CD4-positive, alpha-beta T cell (primary cell): ENCODE measurements around the gene KATNAL1. TPM values are rescaled to one million over a fixed set of nuclear protein-coding genes. Genes with fewer than 3 reads are reported as not detected.

Experiments
- ATAC-seq: fragments of 200-7000 bp; cut with Tn5 transposase; one replicate; pipeline ENCODE4 v1.10.0; 2022; ENCODE audit warnings: mild to moderate bottlenecking; ENCODE audit not compliant: poor library complexity
- CTCF ChIA-PET: fragments of 350-600 bp; sonication (Branson Sonifier 250); formaldehyde crosslinking; loops from one replicate; lab custom pipeline; 2021; ENCODE audit warnings: antibody characterized with exemption, inconsistent platforms; lab: Charles Lee
- POLR2A ChIA-PET: fragments of 350-600 bp; sonication (Branson Sonifier 250); formaldehyde crosslinking; loops from one replicate; lab custom pipeline; 2021; ENCODE audit warnings: antibody characterized with exemption, inconsistent platforms; lab: Charles Lee
- DNase-seq, 14 experiments: peaks; one replicate each; pipeline ENCODE4 v3.0.0-alpha.2; 2013 to 2020; ENCODE audit warnings: mixed read lengths in 2 of 14
- H3K27ac ChIP-seq, 2 donors: one replicate each; pipeline versions ENCODE4 v1.5.1 to v1.7.0; 2013; ENCODE audit warnings: low read length in 2 of 2, low read depth in 1 of 2, mild to moderate bottlenecking in 1 of 2
- H3K27me3 ChIP-seq, 2 experiments: 1 replicate in 1 of 2; 2 replicates in 1 of 2; pipeline versions ENCODE4 v1.6.1 to v1.7.0; 2013; ENCODE audit warnings: low read length in 2 of 2, control low read depth in 1 of 2, mild to moderate bottlenecking in 1 of 2, moderate library complexity in 1 of 2; ENCODE audit not compliant: insufficient read depth in 2 of 2, control insufficient read depth in 1 of 2
- H3K36me3 ChIP-seq: one replicate; pipeline ENCODE4 v1.6.1; 2013; ENCODE audit warnings: low read length, control low read depth; ENCODE audit not compliant: insufficient read depth
- H3K4me1 ChIP-seq: one replicate; pipeline ENCODE4 v1.6.1; 2013; ENCODE audit warnings: low read length, control low read depth; ENCODE audit not compliant: insufficient read depth
- H3K4me3 ChIP-seq: one replicate; pipeline ENCODE4 v1.5.1; 2013; ENCODE audit warnings: mild to moderate bottlenecking, low read length, moderate library complexity
- H3K9me3 ChIP-seq, 2 experiments: 1 replicate in 1 of 2; 2 replicates in 1 of 2; pipeline versions ENCODE4 v1.6.1 to v1.7.0; 2013; ENCODE audit warnings: low read length in 2 of 2, mild to moderate bottlenecking in 2 of 2, control low read depth in 1 of 2, moderate library complexity in 1 of 2; ENCODE audit not compliant: control insufficient read depth in 1 of 2, insufficient read depth in 1 of 2
- H3K27ac Mint-ChIP-seq: one replicate; pipeline ENCODE4 v1.8.0; 2020; ENCODE audit warnings: mixed read lengths
- H3K27me3 Mint-ChIP-seq: one replicate; pipeline ENCODE4 v1.8.0; 2021; ENCODE audit warnings: mixed read lengths
- H3K36me3 Mint-ChIP-seq: one replicate; pipeline ENCODE4 v1.8.0; 2021; ENCODE audit warnings: low read depth, mixed read lengths
- H3K4me1 Mint-ChIP-seq: one replicate; pipeline ENCODE4 v1.8.0; 2021; ENCODE audit warnings: low read depth, mixed read lengths
- H3K4me3 Mint-ChIP-seq: one replicate; pipeline ENCODE4 v1.8.0; 2020; ENCODE audit warnings: mild to moderate bottlenecking, mixed read lengths
- H3K9me3 Mint-ChIP-seq: one replicate; pipeline ENCODE4 v1.8.0; 2020; ENCODE audit warnings: mixed read lengths
- intact Hi-C, 2 experiments: fragments of 100-400 bp; cut with DNase I in 1 of 2; cut with micrococcal nuclease in 1 of 2; formaldehyde crosslinking; loops; one replicate each; pipeline versions ENCODE4 v1.15.1 to v1.9.0; 2023 to 2025; cut with DNase I, micrococcal nuclease
- total RNA-seq, 174 experiments: library from RNA in 2 of 174; stranded (reverse) in 2 of 174; gene quantifications; one replicate each; pipeline ENCODE4 v1.2.3 and lab custom pipeline; 2021 to 2026
- TF ChIP-seq, protein P1 (sequence below): fragments of 200-600 bp; IDR thresholded peaks from one replicate; pipeline ENCODE4 v1.8.0; 2022; ENCODE audit warnings: antibody characterized with exemption, mild to moderate bottlenecking

The KATNAL1 gene
- total RNA-seq, 2 experiments from 2014 or later, result 3.3 to 3.4 TPM

DNA sequence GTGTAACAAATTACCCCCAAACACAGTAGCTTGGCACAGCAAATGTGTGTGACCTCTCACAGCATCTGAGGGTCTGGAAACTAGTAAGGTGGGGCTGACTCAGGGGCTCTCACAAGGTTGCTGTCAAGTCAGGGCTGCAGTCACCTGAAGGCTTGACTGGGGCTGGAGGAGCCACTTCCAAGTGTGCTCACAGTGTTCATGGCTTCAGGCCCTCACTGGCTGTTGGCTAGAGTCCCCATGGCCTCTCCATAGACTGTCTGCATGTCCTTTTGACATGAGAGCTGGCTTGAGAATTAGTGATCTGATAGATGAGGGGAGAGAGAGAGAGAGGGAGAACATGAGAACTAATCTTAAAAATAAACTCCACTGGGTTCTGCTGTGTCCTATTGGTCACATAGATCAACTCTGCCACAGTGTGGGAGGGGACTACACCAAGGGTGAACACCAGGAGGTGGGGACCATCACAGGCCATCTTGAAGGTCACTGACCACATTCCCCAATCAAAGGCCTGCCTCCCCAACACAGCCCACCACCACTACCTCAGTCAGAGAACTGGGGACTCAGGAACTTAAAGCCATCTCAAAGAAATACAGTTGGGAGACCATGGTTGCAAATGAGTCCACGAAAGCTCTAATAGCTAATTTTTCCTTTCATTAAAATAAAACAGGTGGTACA is 38.2 kb upstream of the KATNAL1 start:
- Histone ChIP-seq H3K9me3 (no peaks in the 10 kb centered on the region), H3K27me3 (no peaks in the 10 kb centered on the region), H3K4me1 (peaks cover 38% of the 10 kb centered on the region), H3K27ac (no peak overlapping the region), H3K36me3 (peaks cover 13% of the 10 kb centered on the region), H3K4me3 (no peak overlapping the region)
- TF ChIP-seq, protein P1, sequence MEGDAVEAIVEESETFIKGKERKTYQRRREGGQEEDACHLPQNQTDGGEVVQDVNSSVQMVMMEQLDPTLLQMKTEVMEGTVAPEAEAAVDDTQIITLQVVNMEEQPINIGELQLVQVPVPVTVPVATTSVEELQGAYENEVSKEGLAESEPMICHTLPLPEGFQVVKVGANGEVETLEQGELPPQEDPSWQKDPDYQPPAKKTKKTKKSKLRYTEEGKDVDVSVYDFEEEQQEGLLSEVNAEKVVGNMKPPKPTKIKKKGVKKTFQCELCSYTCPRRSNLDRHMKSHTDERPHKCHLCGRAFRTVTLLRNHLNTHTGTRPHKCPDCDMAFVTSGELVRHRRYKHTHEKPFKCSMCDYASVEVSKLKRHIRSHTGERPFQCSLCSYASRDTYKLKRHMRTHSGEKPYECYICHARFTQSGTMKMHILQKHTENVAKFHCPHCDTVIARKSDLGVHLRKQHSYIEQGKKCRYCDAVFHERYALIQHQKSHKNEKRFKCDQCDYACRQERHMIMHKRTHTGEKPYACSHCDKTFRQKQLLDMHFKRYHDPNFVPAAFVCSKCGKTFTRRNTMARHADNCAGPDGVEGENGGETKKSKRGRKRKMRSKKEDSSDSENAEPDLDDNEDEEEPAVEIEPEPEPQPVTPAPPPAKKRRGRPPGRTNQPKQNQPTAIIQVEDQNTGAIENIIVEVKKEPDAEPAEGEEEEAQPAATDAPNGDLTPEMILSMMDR, result no peak
- H3K4me3 Mint-ChIP-seq, result peak overlapping the region; percentile 13
- peaks cover 55% of the 10 kb centered on the region for H3K4me1 Mint-ChIP-seq
- ChIA-PET POLR2A (interaction anchor here (0.6 to 2.6 kb wide), 13 partner anchors 9 to 272 kb away, joined by 3 to 22 read pairs (median 7); partner anchors contain the start of genes HMGB1, KATNAL1, UBE2L5 and USPL1), CTCF (no interaction called here)
- ATAC-seq, result no peak
- H3K9me3 Mint-ChIP-seq, result no peaks in the 10 kb centered on the region
- H3K27ac Mint-ChIP-seq, result no peak overlapping the region
- intact Hi-C loops, result loop anchor here in 1 of 2 experiments (5.0 kb wide), 1 partner anchor 213 kb away; no protein-coding TSS in a partner anchor
- DNase-seq, result no peak
- no peaks in the 10 kb centered on the region for H3K27me3 Mint-ChIP-seq
- no peaks in the 10 kb centered on the region for H3K36me3 Mint-ChIP-seq

GRCh38 chr13:30341815-30342570 is 34.6 kb upstream of the KATNAL1 start:
- POLR2A ChIA-PET, result no interaction called here
- Mint-ChIP-seq H3K27me3 (no peaks in the 10 kb centered on the region), H3K4me1 (peaks cover 51% of the 10 kb centered on the region), H3K27ac (no peak overlapping the region), H3K36me3 (no peaks in the 10 kb centered on the region), H3K9me3 (no peaks in the 10 kb centered on the region), H3K4me3 (no peak overlapping the region)
- H3K9me3 ChIP-seq, result no peaks in the 10 kb centered on the region
- peaks cover 11% of the 10 kb centered on the region for H3K36me3 ChIP-seq
- no peak overlapping the region for H3K4me3 ChIP-seq
- TF ChIP-seq, protein P1, result no peak
- CTCF ChIA-PET, result interaction anchor here (0.6 kb wide), 1 partner anchor 11 kb away, joined by 3 read pairs; no protein-coding TSS in a partner anchor
- no peaks in the 10 kb centered on the region for H3K27me3 ChIP-seq
- no peak for DNase-seq
- no peak for ATAC-seq
- H3K27ac ChIP-seq, result no peak overlapping the region
- intact Hi-C loops, result no loop called here
- peaks cover 23% of the 10 kb centered on the region for H3K4me1 ChIP-seq

DNA sequence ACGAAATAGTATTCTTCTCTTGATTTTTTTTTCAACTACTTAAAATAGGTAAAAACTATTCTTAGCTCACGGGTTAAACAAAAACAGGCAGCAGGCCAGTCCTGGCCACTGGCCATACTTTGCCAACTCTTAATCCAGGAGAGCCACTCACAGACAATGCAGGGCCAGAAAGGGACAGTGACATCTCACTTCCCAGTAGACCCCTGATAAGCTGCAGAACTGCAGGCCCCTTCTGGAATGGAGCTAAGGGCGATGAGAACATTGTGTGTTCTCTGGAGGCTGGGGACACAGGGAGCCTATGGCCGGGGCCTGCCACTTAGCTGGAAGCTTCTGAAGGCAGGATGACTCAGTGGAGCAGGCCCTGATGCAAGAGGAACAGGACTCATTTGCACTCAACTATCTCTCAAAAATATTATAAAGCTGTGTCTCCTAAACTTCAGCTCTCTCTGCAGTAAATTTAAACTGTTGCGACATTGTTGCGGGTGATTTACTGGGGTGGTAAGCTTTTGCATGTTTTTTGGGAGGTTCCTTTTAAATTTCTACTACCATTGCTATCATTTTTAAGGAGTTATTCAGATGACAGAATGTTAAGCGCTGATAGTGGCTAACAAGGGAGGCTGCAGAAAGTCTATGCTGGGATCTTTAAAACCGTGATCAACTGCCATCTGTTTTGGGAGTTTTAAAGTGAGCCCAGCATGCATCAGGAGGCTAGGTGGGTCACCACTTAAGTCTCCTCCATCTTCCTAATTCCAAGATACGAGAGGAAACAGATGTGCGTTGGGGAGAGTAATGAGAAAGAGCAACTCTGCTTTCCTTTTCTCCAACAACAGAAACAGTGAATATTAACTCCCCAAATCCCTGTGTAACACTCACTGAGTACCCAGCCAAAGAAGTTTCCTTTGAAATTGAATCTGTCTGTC is 33.2 kb upstream of the KATNAL1 start:
- peaks cover 43% of the 10 kb centered on the region for H3K4me1 Mint-ChIP-seq
- no peak overlapping the region for H3K27ac Mint-ChIP-seq
- ATAC-seq, result no peak
- Histone ChIP-seq H3K27me3 (no peaks in the 10 kb centered on the region), H3K4me3 (no peak overlapping the region), H3K36me3 (peaks cover 11% of the 10 kb centered on the region), H3K4me1 (peaks cover 12% of the 10 kb centered on the region), H3K9me3 (no peaks in the 10 kb centered on the region), H3K27ac (no peak overlapping the region)
- intact Hi-C loops, result no loop called here
- DNase-seq, result peak in 1 of 14 experiments; percentile 17
- H3K27me3 Mint-ChIP-seq, result no peaks in the 10 kb centered on the region
- TF ChIP-seq, protein P1, result no peak
- no peaks in the 10 kb centered on the region for H3K9me3 Mint-ChIP-seq
- no peak overlapping the region for H3K4me3 Mint-ChIP-seq
- ChIA-PET CTCF (no interaction called here), POLR2A (no interaction called here)
- H3K36me3 Mint-ChIP-seq, result no peaks in the 10 kb centered on the region
